22Rv1 (cell line): ENCODE data around the gene RBMS1.

Experiments used
- H3K27ac ChIP-seq: fragments of 450-650 bp; 2 replicates; pipeline ENCODE4 v1.5.1; 2017
- CTCF ChIP-seq: fragments of 450-650 bp; IDR thresholded peaks from 2 replicates; pipeline ENCODE4 v1.5.1; 2017; ENCODE audit warnings: mild to moderate bottlenecking
- ZFX ChIP-seq: fragments of 450-650 bp; IDR thresholded peaks from 2 replicates; pipeline ENCODE4 v1.6.1; 2017; ENCODE audit warnings: antibody characterized with exemption, borderline replicate concordance

RBMS1 gene

GRCh38 chr2:160474891-160475787 is 18.5 kb downstream of the RBMS1 start:
- no peak overlapping the region for H3K27ac ChIP-seq
- TF ChIP-seq CTCF: no peak
- TF ChIP-seq ZFX: no peak

DNA sequence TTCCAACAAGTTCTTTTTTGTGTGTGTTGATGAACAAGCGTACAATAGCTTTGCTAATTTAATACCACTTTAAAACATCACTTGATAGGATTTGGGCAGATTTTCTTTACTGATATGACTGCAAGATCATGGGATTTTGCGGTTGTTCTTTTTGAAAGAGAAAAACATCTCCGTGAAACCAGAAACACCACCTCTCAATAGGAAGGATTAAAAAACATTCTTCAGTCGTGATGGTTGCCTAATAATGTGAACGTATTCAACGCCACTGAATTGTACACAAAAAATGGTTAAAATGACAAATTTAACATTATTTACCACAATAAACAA is 19.3 kb downstream of the RBMS1 start:
- no peak overlapping the region for H3K27ac ChIP-seq

DNA sequence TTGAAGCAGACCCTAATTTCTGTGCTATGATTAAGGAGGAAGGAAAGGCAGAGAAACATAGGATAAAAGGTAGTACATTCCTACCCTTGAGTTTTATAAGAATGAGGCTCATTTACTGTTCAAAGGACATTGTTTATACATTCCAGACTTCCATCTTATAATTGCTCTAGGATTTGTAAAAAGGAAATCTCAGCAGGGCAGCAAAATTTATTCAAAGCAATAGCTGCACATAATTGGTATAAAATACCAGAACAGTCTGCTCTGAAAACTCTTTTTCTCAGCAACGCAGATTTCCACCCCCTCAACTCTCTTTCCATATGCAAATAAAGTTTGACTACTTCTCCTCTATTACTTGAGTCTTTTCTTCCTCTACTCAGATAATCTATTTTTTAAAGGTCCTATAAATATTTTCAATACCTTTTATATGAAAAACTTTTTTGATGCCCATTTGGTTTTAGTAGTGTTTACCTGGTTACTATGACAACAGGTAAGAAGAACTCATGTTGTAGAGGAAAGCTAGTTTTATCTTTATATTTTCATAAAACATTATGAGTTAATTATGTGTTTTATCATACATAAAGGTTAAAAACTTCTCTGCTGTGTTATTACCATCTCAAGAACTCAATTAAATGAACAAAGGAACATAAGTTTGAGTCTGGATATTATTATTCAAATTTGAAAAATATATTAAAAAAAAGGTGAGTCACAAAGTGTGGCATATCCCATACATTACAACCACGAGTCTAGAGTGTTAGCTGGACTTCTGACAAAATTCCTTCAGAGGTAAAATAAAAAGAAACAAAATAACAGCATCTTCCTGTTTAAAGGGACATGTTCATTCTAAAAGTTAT is 19.9 kb downstream of the RBMS1 start:
- TF ChIP-seq CTCF (no peak), ZFX (no peak)
- H3K27ac ChIP-seq: no peak overlapping the region

More for the DNA sequence above, 19.3 kb downstream of the RBMS1 start:
- no peak for TF ChIP-seq ZFX
- no peak for TF ChIP-seq CTCF

DNA sequence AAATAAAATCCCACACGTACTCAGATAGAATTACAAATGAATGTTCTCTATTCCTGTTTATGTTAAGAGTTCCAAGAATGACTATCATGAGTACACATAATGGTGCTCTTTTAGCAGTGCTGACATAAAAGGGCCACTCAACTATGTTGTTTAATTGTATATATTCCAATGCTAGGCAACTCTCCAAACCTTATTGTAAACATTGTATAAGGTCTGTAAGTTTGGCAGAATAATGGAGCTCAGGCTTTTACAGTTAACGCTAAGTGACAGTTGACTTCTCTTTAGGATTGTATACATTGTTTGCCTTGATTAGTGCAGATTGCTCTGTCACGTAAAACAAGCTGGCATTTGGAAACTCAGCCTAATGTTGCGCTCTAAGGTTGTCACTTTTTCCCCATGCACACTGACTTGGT is 20.8 kb downstream of the RBMS1 start:
- TF ChIP-seq ZFX (no peak), CTCF (no peak)
- H3K27ac ChIP-seq: no peak overlapping the region

- TF ChIP-seq ZFX (no peak), CTCF (no peak)
- no peak overlapping the region for H3K27ac ChIP-seq
Measured at GRCh38 chr2:160471950-160472349, 21.7 kb downstream of the RBMS1 start.

- TF ChIP-seq CTCF: no peak
- TF ChIP-seq ZFX: no peak
- no peak overlapping the region for H3K27ac ChIP-seq
Measured at GRCh38 chr2:160469621-160470204, 23.9 kb downstream of the RBMS1 start.

GRCh38 chr2:160469164-160469563 is 24.4 kb downstream of the RBMS1 start:
- no peak overlapping the region for H3K27ac ChIP-seq
- no peak for TF ChIP-seq CTCF
- no peak for TF ChIP-seq ZFX
